H9 (cell line): Measurements from ENCODE around the gene SLC25A17. TPM values are rescaled to one million over a fixed set of nuclear protein-coding genes. Genes with fewer than 3 reads are reported as not detected.

ENCODE experiments used
- DNase-seq: peaks from one replicate; pipeline ENCODE4 v3.0.0-alpha.2; 2017
- H2AFZ ChIP-seq: one replicate; pipeline ENCODE4 v1.6.1; 2013; ENCODE audit warnings: mild to moderate bottlenecking, low read length, control low read depth, moderate library complexity
- H2AK5ac ChIP-seq: 2 replicates; pipeline ENCODE4 v1.6.1; 2013; ENCODE audit warnings: low read length, control low read depth, mixed read lengths; ENCODE audit not compliant: insufficient read length
- H2BK120ac ChIP-seq: one replicate; pipeline ENCODE4 v1.6.1; 2013; ENCODE audit warnings: low read depth, mild to moderate bottlenecking, low read length, control low read depth, inconsistent platforms; ENCODE audit not compliant: poor library complexity, severe bottlenecking
- H2BK12ac ChIP-seq: 2 replicates; pipeline ENCODE4 v1.6.1; 2013; ENCODE audit warnings: low read length, control low read depth, mixed read lengths, low read depth; ENCODE audit not compliant: insufficient read length
- H2BK15ac ChIP-seq: 2 replicates; pipeline ENCODE4 v1.6.1; 2013; ENCODE audit warnings: low read depth, low read length, control low read depth
- H2BK20ac ChIP-seq: one replicate; pipeline ENCODE4 v1.6.1; 2013; ENCODE audit warnings: low read depth, mild to moderate bottlenecking, low read length, control low read depth, inconsistent platforms; ENCODE audit not compliant: poor library complexity, severe bottlenecking
- H2BK5ac ChIP-seq: 2 replicates; pipeline ENCODE4 v1.6.1; 2013; ENCODE audit warnings: low read length, control low read depth, mixed read lengths; ENCODE audit not compliant: insufficient read length
- H3K14ac ChIP-seq: 2 replicates; pipeline ENCODE4 v1.6.1; 2013; ENCODE audit warnings: low read length, control low read depth; ENCODE audit not compliant: insufficient read depth
- H3K18ac ChIP-seq: 2 replicates; pipeline ENCODE4 v1.6.1; 2013; ENCODE audit warnings: low read depth, mild to moderate bottlenecking, mixed read lengths, low read length, control low read depth; ENCODE audit not compliant: insufficient read length
- H3K23ac ChIP-seq: 2 replicates; pipeline ENCODE4 v1.6.1; 2013; ENCODE audit warnings: low read length, control low read depth, mixed read lengths, low read depth; ENCODE audit not compliant: insufficient read length
- H3K23me2 ChIP-seq: 2 replicates; pipeline ENCODE4 v1.6.1; 2013; ENCODE audit warnings: low read depth, mild to moderate bottlenecking, mixed read lengths, low read length, control low read depth; ENCODE audit not compliant: insufficient read length, poor library complexity, severe bottlenecking
- H3K27ac ChIP-seq: 2 replicates; pipeline ENCODE4 v1.5.1; 2013; ENCODE audit warnings: low read length, control low read depth, mixed read lengths, low read depth; ENCODE audit not compliant: insufficient read length
- H3K27me3 ChIP-seq: 2 replicates; pipeline ENCODE4 v1.6.1; 2013; ENCODE audit warnings: low read length, control low read depth, inconsistent platforms; ENCODE audit not compliant: insufficient read depth
- H3K4ac ChIP-seq: 2 replicates; pipeline ENCODE4 v1.6.1; 2013; ENCODE audit warnings: low read depth, mild to moderate bottlenecking, control low read depth, inconsistent platforms, low read length, moderate library complexity
- H3K4me1 ChIP-seq: 2 replicates; pipeline ENCODE4 v1.6.1; 2013; ENCODE audit warnings: low read length, control low read depth, inconsistent platforms; ENCODE audit not compliant: insufficient read depth
- H3K4me2 ChIP-seq: 2 replicates; pipeline ENCODE4 v1.6.1; 2013; ENCODE audit warnings: low read length, control low read depth, mixed read lengths; ENCODE audit not compliant: insufficient read length, insufficient read depth
- H3K56ac ChIP-seq: 2 replicates; pipeline ENCODE4 v1.6.1; 2013; ENCODE audit warnings: low read depth, mild to moderate bottlenecking, mixed read lengths, low read length, control low read depth; ENCODE audit not compliant: insufficient read length
- H3K79me1 ChIP-seq: 2 replicates; pipeline ENCODE4 v1.6.1; 2013; ENCODE audit warnings: low read depth, mild to moderate bottlenecking, moderate library complexity, low read length, control low read depth, inconsistent platforms; ENCODE audit not compliant: insufficient read depth, poor library complexity, severe bottlenecking
- H3K79me2 ChIP-seq: 2 replicates; pipeline ENCODE4 v1.6.1; 2013; ENCODE audit warnings: low read length, control low read depth, inconsistent platforms; ENCODE audit not compliant: insufficient read depth
- H3K9ac ChIP-seq: 2 replicates; pipeline ENCODE4 v1.6.1; 2013; ENCODE audit warnings: low read length, control low read depth, mixed read lengths; ENCODE audit not compliant: insufficient read length; ENCODE audit errors: extremely low read depth
- H3K9me3 ChIP-seq: one replicate; pipeline ENCODE4 v1.6.1; 2013; ENCODE audit warnings: low read depth, low read length, inconsistent platforms; ENCODE audit not compliant: control insufficient read depth
- H3T11ph ChIP-seq: one replicate; pipeline ENCODE4 v1.6.1; 2013; ENCODE audit warnings: mild to moderate bottlenecking, low read length, control low read depth, inconsistent platforms
- H4K20me1 ChIP-seq: one replicate; pipeline ENCODE4 v1.6.1; 2013; ENCODE audit not compliant: control insufficient read depth, insufficient read length, insufficient read depth
- H4K5ac ChIP-seq: 2 replicates; pipeline ENCODE4 v1.6.1; 2013; ENCODE audit warnings: low read depth, mild to moderate bottlenecking, mixed read lengths, low read length, control low read depth; ENCODE audit not compliant: insufficient read length
- H4K8ac ChIP-seq: replicated peaks from 2 replicates; pipeline ENCODE4 v1.6.1; 2013; ENCODE audit warnings: low read length, control low read depth, mixed read lengths, low read depth; ENCODE audit not compliant: insufficient read length
- H4K91ac ChIP-seq: 2 replicates; pipeline ENCODE4 v1.6.1; 2013; ENCODE audit warnings: low read depth, mild to moderate bottlenecking, moderate library complexity, mixed read lengths, low read length, control low read depth; ENCODE audit not compliant: insufficient read length
- H3K27ac Mint-ChIP-seq, 3 experiments: 2 replicates in 2 of 3; 3 replicates in 1 of 3; pipeline ENCODE4 v1.8.0; 2020 to 2021; ENCODE audit warnings: mixed read lengths in 3 of 3, mild to moderate bottlenecking in 1 of 3, moderate library complexity in 1 of 3
- H3K27me3 Mint-ChIP-seq: 2 replicates; pipeline ENCODE4 v1.8.0; 2021; ENCODE audit warnings: low read depth, mild to moderate bottlenecking, moderate library complexity, mixed read lengths
- H3K36me3 Mint-ChIP-seq, 3 experiments: 2 replicates in 2 of 3; 3 replicates in 1 of 3; pipeline ENCODE4 v1.8.0; 2020 to 2021; ENCODE audit warnings: low read depth in 3 of 3, mixed read lengths in 3 of 3; ENCODE audit not compliant: insufficient read depth in 1 of 3
- H3K4me1 Mint-ChIP-seq, 2 experiments: 2 replicates each; pipeline ENCODE4 v1.8.0; 2020; ENCODE audit warnings: mixed read lengths in 2 of 2
- H3K4me3 Mint-ChIP-seq, 2 experiments: 2 replicates in 1 of 2; 3 replicates in 1 of 2; pipeline ENCODE4 v1.8.0; 2020 to 2021; ENCODE audit warnings: mild to moderate bottlenecking in 2 of 2, mixed read lengths in 2 of 2, moderate library complexity in 1 of 2
- H3K9me3 Mint-ChIP-seq, 2 experiments: 2 replicates in 1 of 2; 3 replicates in 1 of 2; pipeline ENCODE4 v1.8.0; 2020; ENCODE audit warnings: mild to moderate bottlenecking in 2 of 2, mixed read lengths in 2 of 2, moderate library complexity in 1 of 2
- WGBS: extraction: QIAGEN DNeasy Blood & Tissue Kit; methylation state at CpG from one replicate; pipeline ENCODE4 v1.1.7; 2013; ENCODE audit warnings: missing lambda C conversion rate, low lambda C conversion rate, mixed read lengths; ENCODE audit not compliant: insufficient read length; ENCODE audit errors: extremely low coverage; 5-methylcytosine and 5-hydroxymethylcytosine counted together
- total RNA-seq: library from RNA; stranded (reverse); gene quantifications from 2 replicates; pipeline ENCODE4 v1.2.1, GENCODE V29; 2021
- TF ChIP-seq, protein P1 (sequence below): fragments of 200-600 bp; sonication (generic); conservative IDR thresholded peaks from 3 replicates; pipeline ENCODE4 v1.8.0; 2021; ENCODE audit warnings: antibody characterized with exemption, mild to moderate bottlenecking

Gene SLC25A17
- total RNA-seq, 1 experiment from 2014 or later = 26.5 TPM

DNA sequence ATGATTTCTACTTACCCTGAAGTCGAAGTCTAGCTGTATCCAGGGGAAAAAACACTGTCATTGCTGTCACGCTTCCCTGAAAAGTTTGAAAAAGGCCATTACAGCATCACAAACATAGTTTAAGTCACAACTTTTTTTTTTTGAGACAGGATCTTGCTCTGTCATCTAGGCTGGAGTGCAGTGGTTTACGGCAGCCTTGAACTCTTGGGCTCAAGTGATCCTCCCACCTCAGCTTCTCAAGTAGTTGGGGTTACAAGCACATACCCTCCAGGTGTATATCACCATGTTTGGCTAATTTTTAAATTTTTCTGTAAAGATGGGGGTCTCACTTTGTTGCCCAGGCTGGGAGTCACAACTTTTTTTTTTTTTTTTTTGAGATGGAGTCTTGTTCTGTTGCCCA is 20.1 kb downstream of the SLC25A17 start:
- no peak overlapping the region for H3K27ac Mint-ChIP-seq
- no peak overlapping the region for H3K18ac ChIP-seq
- H3K9me3 ChIP-seq = no peaks in the 10 kb centered on the region
- no peak overlapping the region for H3K4me3 Mint-ChIP-seq
- WGBS = no CpG with 5 or more reads among the region's 3 CpGs
- no peak overlapping the region for H2BK15ac ChIP-seq
- TF ChIP-seq, protein P1, sequence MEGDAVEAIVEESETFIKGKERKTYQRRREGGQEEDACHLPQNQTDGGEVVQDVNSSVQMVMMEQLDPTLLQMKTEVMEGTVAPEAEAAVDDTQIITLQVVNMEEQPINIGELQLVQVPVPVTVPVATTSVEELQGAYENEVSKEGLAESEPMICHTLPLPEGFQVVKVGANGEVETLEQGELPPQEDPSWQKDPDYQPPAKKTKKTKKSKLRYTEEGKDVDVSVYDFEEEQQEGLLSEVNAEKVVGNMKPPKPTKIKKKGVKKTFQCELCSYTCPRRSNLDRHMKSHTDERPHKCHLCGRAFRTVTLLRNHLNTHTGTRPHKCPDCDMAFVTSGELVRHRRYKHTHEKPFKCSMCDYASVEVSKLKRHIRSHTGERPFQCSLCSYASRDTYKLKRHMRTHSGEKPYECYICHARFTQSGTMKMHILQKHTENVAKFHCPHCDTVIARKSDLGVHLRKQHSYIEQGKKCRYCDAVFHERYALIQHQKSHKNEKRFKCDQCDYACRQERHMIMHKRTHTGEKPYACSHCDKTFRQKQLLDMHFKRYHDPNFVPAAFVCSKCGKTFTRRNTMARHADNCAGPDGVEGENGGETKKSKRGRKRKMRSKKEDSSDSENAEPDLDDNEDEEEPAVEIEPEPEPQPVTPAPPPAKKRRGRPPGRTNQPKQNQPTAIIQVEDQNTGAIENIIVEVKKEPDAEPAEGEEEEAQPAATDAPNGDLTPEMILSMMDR = no peak
- no peak overlapping the region for H3K27ac ChIP-seq
- H2AFZ ChIP-seq = no peak overlapping the region
- H2BK12ac ChIP-seq = no peak overlapping the region
- no peak overlapping the region for H3K23ac ChIP-seq
- no peak overlapping the region for H3K56ac ChIP-seq
- no peak overlapping the region for H4K5ac ChIP-seq
- no peak overlapping the region for H3K9ac ChIP-seq
- no peak overlapping the region for H3K4me2 ChIP-seq
- no peak overlapping the region for H3K14ac ChIP-seq
- H3K27me3 ChIP-seq = no peaks in the 10 kb centered on the region
- H3K36me3 Mint-ChIP-seq = peaks cover 3 to 13% (median 4%) of the 10 kb centered on the region in 3 experiments; a peak in 6 of 7 replicates
- H3K79me1 ChIP-seq = no peaks in the 10 kb centered on the region
- H4K20me1 ChIP-seq = no peaks in the 10 kb centered on the region
- no peaks in the 10 kb centered on the region for H3K9me3 Mint-ChIP-seq
- no peaks in the 10 kb centered on the region for H3K4me1 ChIP-seq
- H3K79me2 ChIP-seq = no peaks in the 10 kb centered on the region
- H3K4me1 Mint-ChIP-seq = no peaks in the 10 kb centered on the region
- H3K4ac ChIP-seq = no peak overlapping the region
- no peak overlapping the region for H2AK5ac ChIP-seq
- no peaks in the 10 kb centered on the region for H3K23me2 ChIP-seq
- no peak for DNase-seq
- H4K8ac ChIP-seq = no peak overlapping the region
- no peak overlapping the region for H2BK20ac ChIP-seq
- no peak overlapping the region for H2BK120ac ChIP-seq
- no peak overlapping the region for H3T11ph ChIP-seq
- no peaks in the 10 kb centered on the region for H3K27me3 Mint-ChIP-seq
- no peak overlapping the region for H4K91ac ChIP-seq
- H2BK5ac ChIP-seq = no peak overlapping the region
